Sigmoid colon (tissue), 4 donors: ENCODE results near the gene DMP1.

Experiments used
- EP300 ChIP-seq, 4 donors: sonication (generic); formaldehyde crosslinking; IDR thresholded peaks; one replicate each; pipeline ENCODE4 v1.6.1; 2017; ENCODE audit warnings: antibody characterized with exemption in 4 of 4
- POLR2AphosphoS5 ChIP-seq, 4 donors: sonication (generic); formaldehyde crosslinking; IDR thresholded peaks; one replicate each; pipeline ENCODE4 v1.6.1; 2017; ENCODE audit warnings: antibody characterized with exemption in 4 of 4

DNA sequence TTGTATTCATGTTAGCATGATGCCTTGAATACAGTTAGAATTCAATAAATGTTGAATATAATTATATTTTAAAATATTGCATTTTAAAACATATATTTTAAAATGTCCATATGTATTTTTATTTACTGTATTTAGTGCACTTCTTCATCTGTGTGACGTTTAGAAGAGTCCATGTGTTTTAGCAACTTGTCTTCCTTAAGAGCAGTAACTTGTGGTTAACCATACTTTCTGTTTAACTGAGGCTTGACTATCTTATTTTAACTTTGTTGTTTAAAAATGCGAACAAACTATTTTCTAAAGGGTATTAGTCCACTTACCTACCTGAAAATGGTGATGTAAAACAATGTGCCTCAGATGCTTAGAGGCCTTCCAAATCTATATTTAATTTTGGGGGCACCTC, 858 bp downstream of the DMP1 start:
- TF ChIP-seq POLR2AphosphoS5 (IDR thresholded peaks at IDR 0.05) (no peak), EP300 (IDR thresholded peaks at IDR 0.05) (no peak)
